Thyroid gland (tissue), 4 donors: ENCODE measurements around the gene TMEM8B. TPM values are rescaled to one million over a fixed set of nuclear protein-coding genes. Genes with fewer than 3 reads are reported as not detected.
A peak's percentile ranks its signal among the peaks of the same experiment; 100 is the strongest.

Source experiments
- DNase-seq, 2 donors: peaks; one replicate each; pipeline ENCODE4 v3.0.0-alpha.2; 2019
- H3K27ac ChIP-seq, 3 donors: fragments of 200-600 bp; sonication (generic); 1 replicate in 2 of 3; 2 replicates in 1 of 3; pipeline ENCODE4 v1.5.1; 2016 to 2019; ENCODE audit warnings: mild to moderate bottlenecking in 1 of 3, moderate library complexity in 1 of 3
- H3K27me3 ChIP-seq: fragments of 200-600 bp; sonication (generic); one replicate; pipeline ENCODE4 v1.5.1; 2019
- H3K36me3 ChIP-seq, 2 donors: fragments of 200-600 bp; sonication (generic); one replicate each; pipeline ENCODE4 v1.5.1; 2016 to 2019
- H3K4me1 ChIP-seq, 2 donors: fragments of 200-600 bp; sonication (generic); one replicate each; pipeline ENCODE4 v1.5.1; 2017 to 2019
- H3K4me3 ChIP-seq, 3 donors: fragments of 200-600 bp; sonication (generic); replicated peaks in 1 of 3; 1 replicate in 2 of 3; 2 replicates in 1 of 3; pipeline ENCODE4 v1.5.1; 2016; ENCODE audit warnings: mild to moderate bottlenecking in 1 of 3
- H3K9me3 ChIP-seq: fragments of 200-600 bp; sonication (generic); one replicate; pipeline ENCODE4 v1.5.1; 2017
- POLR2A ChIP-seq, 2 donors: fragments of 450-650 bp; IDR thresholded peaks; one replicate each; pipeline ENCODE4 v1.6.1; 2017; ENCODE audit warnings: antibody characterized with exemption in 2 of 2, mild to moderate bottlenecking in 2 of 2, moderate library complexity in 1 of 2
- WGBS, 2 donors: methylation state at CpG; one replicate each; pipeline ENCODE4 v1.1.5; 2017; 5-methylcytosine and 5-hydroxymethylcytosine counted together
- intact Hi-C: fragments of 100-400 bp; cut with DNase I; formaldehyde crosslinking; loops from one replicate; pipeline ENCODE4 v1.15.1; 2023
- total RNA-seq, 4 donors: library from RNA; depleted of rRNA; stranded (reverse); fragments of >200 nt; gene quantifications; one replicate each; pipeline ENCODE4 v1.2.3, GENCODE V29; 2016
- TF ChIP-seq, protein P1 (sequence below), 6 experiments: fragments of 200-600 bp in 3 of 6; fragments of 450-650 bp in 3 of 6; sonication (generic) in 3 of 6; IDR thresholded peaks; one replicate each; pipeline ENCODE4 v1.5.1; 2016 to 2019; ENCODE audit warnings: antibody characterized with exemption in 6 of 6, mild to moderate bottlenecking in 2 of 6, inconsistent platforms in 1 of 6, moderate library complexity in 1 of 6

TMEM8B gene
- total RNA-seq, 4 donors from 2014 or later, result 8.5 to 17.4 (median 15.8) TPM

DNA sequence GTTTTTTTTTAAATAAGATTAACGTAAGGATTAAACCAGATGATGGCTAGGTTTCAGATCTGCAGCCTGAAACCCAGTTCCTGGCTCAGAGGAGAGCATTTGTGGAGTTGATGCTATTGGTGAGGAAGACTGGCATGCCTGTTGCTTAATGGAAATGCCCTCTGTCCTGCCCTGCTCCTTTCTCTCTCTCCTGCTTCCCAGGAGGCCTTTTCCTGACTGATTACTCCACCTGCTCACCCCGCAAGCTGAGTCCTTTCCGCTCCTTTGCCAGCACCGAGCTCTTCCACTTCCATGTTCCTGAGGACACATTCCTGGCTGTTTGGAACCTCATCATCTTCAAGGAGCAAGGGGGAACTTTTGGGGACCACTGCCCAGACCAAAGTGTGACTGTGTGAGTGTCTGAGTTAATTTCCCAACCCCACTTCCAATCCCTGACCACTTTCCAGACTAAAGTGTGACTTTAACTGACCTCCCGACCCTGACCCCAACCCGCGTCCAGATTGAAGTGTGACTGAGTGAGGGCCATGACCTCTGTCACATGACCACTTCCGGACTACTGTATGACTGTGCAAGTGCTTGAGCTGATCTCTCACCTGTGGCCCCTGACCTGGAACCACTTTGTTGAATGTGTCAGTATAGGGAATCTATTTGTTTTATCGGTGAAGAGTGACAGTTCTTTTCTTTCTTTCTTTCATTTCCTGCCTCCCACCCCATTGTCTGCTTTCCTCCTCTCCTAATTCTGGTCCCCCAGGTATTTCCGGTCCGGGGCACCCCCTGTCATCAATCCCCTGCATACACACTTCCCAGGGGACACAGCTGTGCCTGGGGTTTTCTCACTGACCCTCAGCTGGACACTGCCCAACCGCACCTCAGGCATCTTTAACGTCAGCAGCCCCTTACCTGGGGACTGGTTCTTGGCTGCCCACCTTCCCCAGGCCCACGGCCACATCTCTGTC is 5.5 kb downstream of the TMEM8B start:
- Histone ChIP-seq H3K9me3 (no peaks in the 10 kb centered on the region), H3K27ac (peak overlapping the region; percentile 76 to 81 (median 80)), H3K4me1 (peaks cover 31 to 45% of the 10 kb centered on the region in 2 donors), H3K27me3 (no peaks in the 10 kb centered on the region), H3K4me3 (no peak overlapping the region), H3K36me3 (no peaks in the 10 kb centered on the region)
- DNase-seq, result peak in 1 of 2 donors; percentile 7
- TF ChIP-seq POLR2A (IDR thresholded peaks at IDR 0.05), result no peak
- intact Hi-C loops, result no loop called here
- 73% methylated on average over 14 of the region's 14 CpGs for WGBS, 2 donors

DNA sequence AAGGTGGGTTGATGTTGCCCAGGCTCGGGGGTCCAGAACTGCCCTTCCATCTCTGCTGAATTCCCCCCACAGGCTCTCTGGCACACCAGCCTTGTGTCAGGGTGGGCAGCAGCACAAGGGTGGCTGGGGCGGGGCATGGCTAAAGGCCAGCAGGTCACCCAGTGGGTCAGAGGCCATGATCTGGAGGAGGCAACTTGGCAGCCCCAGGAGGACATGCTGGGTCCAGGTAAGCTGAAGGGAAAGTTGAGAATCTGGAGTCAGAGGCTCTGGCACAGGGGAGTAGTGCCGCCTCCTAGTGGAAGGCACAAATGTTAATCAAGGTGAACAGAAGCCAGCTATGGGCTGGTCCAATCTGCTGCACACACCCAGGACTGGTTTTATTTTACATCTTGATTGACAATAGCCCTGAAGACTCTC is 6.2 kb downstream of the TMEM8B start:
- WGBS, 2 donors, result 91 to 100% methylated on average over 2 to 3 of the region's 3 CpGs

DNA sequence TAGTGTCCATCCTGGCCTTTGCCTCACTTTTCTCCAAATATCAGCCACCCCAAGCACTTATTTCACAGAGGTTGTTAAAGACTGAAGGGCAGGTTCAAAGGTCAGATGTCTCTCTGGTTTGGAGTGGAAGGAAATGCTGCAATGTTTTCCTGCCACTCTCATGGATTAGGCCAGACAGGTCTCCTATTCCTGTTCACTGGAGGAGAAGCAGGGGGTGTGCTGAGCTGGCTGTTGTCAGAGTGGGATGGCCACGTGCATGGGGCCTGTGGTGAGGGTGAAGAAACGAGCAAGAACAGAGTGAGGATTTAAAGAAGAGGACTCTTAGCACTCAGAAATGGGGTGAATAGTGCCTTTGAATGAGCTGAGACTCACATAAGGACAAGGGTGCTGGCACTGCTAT is 6.7 kb downstream of the TMEM8B start:
- Histone ChIP-seq H3K27ac (peak overlapping the region in 1 of 3 donors; percentile 80), H3K4me3 (no peak overlapping the region), H3K9me3 (no peaks in the 10 kb centered on the region), H3K27me3 (no peaks in the 10 kb centered on the region), H3K4me1 (peaks cover 19 to 33% of the 10 kb centered on the region in 2 donors), H3K36me3 (no peaks in the 10 kb centered on the region)
- WGBS, 2 donors, result 79 to 87% methylated on average over 2 of the region's 2 CpGs
- no peak for DNase-seq
- TF ChIP-seq, protein P1, sequence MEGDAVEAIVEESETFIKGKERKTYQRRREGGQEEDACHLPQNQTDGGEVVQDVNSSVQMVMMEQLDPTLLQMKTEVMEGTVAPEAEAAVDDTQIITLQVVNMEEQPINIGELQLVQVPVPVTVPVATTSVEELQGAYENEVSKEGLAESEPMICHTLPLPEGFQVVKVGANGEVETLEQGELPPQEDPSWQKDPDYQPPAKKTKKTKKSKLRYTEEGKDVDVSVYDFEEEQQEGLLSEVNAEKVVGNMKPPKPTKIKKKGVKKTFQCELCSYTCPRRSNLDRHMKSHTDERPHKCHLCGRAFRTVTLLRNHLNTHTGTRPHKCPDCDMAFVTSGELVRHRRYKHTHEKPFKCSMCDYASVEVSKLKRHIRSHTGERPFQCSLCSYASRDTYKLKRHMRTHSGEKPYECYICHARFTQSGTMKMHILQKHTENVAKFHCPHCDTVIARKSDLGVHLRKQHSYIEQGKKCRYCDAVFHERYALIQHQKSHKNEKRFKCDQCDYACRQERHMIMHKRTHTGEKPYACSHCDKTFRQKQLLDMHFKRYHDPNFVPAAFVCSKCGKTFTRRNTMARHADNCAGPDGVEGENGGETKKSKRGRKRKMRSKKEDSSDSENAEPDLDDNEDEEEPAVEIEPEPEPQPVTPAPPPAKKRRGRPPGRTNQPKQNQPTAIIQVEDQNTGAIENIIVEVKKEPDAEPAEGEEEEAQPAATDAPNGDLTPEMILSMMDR (IDR thresholded peaks at IDR 0.05), result no peak
- TF ChIP-seq POLR2A (IDR thresholded peaks at IDR 0.05), result no peak
- intact Hi-C loops, result no loop called here

More for the DNA sequence above, 6.2 kb downstream of the TMEM8B start:
- no peaks in the 10 kb centered on the region for H3K9me3 ChIP-seq
- no peaks in the 10 kb centered on the region for H3K27me3 ChIP-seq
- peaks cover 24 to 38% of the 10 kb centered on the region in 2 donors for H3K4me1 ChIP-seq
- H3K27ac ChIP-seq, result peak overlapping the region in 1 of 3 donors; percentile 80
- H3K4me3 ChIP-seq, result no peak overlapping the region
- intact Hi-C loops, result no loop called here
- H3K36me3 ChIP-seq, result no peaks in the 10 kb centered on the region
- DNase-seq, result peak in 1 of 2 donors; percentile 5
- TF ChIP-seq POLR2A (IDR thresholded peaks at IDR 0.05), result no peak
- TF ChIP-seq, protein P1 (IDR thresholded peaks at IDR 0.05), result no peak

DNA sequence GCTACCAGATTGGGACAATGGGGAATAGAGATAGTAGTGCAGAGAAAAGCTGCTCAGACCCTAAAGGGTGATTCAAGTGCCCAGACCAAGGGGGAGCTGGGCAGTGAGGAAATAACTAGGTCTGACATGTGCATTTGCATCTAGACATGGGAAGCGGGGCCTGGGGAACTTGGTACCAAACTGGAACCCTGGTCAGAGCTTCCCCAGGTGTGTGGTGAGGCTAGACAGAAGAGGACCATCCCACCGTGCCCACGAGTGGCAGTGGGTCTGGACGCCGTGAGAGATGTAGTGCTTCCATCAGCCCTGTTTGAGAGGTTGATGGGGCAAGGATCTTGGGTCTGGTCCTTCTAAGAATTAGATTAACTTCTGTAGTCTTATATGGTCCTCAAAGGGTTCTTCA is 7.6 kb downstream of the TMEM8B start:
- Histone ChIP-seq H3K4me3 (no peak overlapping the region), H3K27me3 (no peaks in the 10 kb centered on the region), H3K4me1 (peaks cover 15 to 32% of the 10 kb centered on the region in 2 donors), H3K36me3 (no peaks in the 10 kb centered on the region), H3K27ac (no peak overlapping the region), H3K9me3 (no peaks in the 10 kb centered on the region)
- 94% methylated on average over 5 of the region's 5 CpGs for WGBS, 2 donors
- no peak for TF ChIP-seq POLR2A (IDR thresholded peaks at IDR 0.05)
- TF ChIP-seq, protein P1 (IDR thresholded peaks at IDR 0.05), result no peak
- intact Hi-C loops, result no loop called here
- no peak for DNase-seq

DNA sequence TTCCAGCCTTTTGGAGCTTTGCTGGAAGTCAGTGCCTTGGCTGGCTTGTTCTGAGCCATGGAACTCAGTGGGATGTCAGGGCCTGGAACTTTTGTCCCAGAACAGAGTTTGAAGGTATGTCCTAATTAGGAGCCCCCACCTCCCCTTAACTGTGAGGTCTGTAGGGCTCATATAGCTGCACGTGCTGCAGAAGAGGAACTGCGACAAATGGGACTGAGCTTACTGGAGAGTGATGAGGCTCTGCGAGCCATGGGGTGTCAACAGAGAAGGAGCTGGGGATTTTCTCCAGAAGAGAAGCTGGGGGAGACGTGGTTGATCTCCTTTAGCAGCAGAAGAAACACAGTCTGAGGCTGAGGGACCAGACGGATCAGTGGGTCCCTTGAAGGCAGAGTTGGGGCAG is 10.9 kb downstream of the TMEM8B start:
- 92 to 95% methylated on average over 5 of the region's 5 CpGs for WGBS, 2 donors
- Histone ChIP-seq H3K36me3 (no peaks in the 10 kb centered on the region), H3K27me3 (no peaks in the 10 kb centered on the region), H3K4me3 (no peak overlapping the region), H3K9me3 (no peaks in the 10 kb centered on the region), H3K27ac (no peak overlapping the region), H3K4me1 (peaks cover 0 to 4% of the 10 kb centered on the region in 2 donors)
- no peak for TF ChIP-seq POLR2A (IDR thresholded peaks at IDR 0.05)
- TF ChIP-seq, protein P1 (IDR thresholded peaks at IDR 0.05), result no peak
- intact Hi-C loops, result no loop called here
- no peak for DNase-seq
